Endothelial cell of umbilical vein (primary cell): ENCODE measurements around the gene KRTAP10-1. TPM values are rescaled to one million over a fixed set of nuclear protein-coding genes. Genes with fewer than 3 reads are reported as not detected.

Source experiments
- BruUV-seq: library from RNA; stranded (reverse); fragments of 400-500 nt; replicated peaks from 2 replicates; lab custom pipeline; 2021; lab: Mats Ljungman, UMichigan
- CTCF ChIA-PET: fragments of 300-600, 350-600 bp; sonication (Branson Sonifier 250); formaldehyde crosslinking; loops from one replicate; lab custom pipeline; 2021; ENCODE audit warnings: antibody characterized with exemption, inconsistent platforms; lab: Charles Lee
- POLR2A ChIA-PET: fragments of 300-600, 350-600 bp; sonication (Branson Sonifier 250); formaldehyde crosslinking; loops from one replicate; lab custom pipeline; 2021; ENCODE audit warnings: antibody characterized with exemption, inconsistent platforms; lab: Charles Lee
- DNase-seq: peaks from one replicate; pipeline ENCODE4 v3.0.0-alpha.2; 2011; ENCODE audit warnings: low read depth, low spot score
- FAIRE-seq: peaks from 2 replicates; lab custom pipeline; 2011; peaks lifted over from hg19 to GRCh38; lab: Jason Lieb, UNC
- H2AFZ ChIP-seq: 2 replicates; pipeline ENCODE4 v1.6.0; 2012; ENCODE audit warnings: low read depth, low read length, control low read depth, inconsistent platforms
- H3K27ac ChIP-seq: 2 replicates; pipeline ENCODE4 v1.5.1; 2011; ENCODE audit warnings: low read depth, mild to moderate bottlenecking, control low read depth, low read length, moderate library complexity; ENCODE audit not compliant: insufficient read depth
- H3K27me3 ChIP-seq, 2 experiments: 2 replicates each; pipeline versions ENCODE4 v1.6.0 to v1.6.1; 2011; ENCODE audit warnings: low read length in 2 of 2, mixed read lengths in 1 of 2; ENCODE audit not compliant: control insufficient read depth in 2 of 2, insufficient read depth in 2 of 2
- H3K36me3 ChIP-seq, 2 experiments: 2 replicates in 1 of 2; 3 replicates in 1 of 2; pipeline ENCODE4 v1.5.1; 2011; ENCODE audit warnings: low read length in 2 of 2, mild to moderate bottlenecking in 1 of 2, moderate library complexity in 1 of 2; ENCODE audit not compliant: control insufficient read depth in 2 of 2, insufficient read depth in 2 of 2; ENCODE audit errors: extremely low read depth in 1 of 2
- H3K4me1 ChIP-seq: 3 replicates; pipeline ENCODE4 v1.5.1; 2011; ENCODE audit warnings: mild to moderate bottlenecking, low read length; ENCODE audit not compliant: control insufficient read depth, insufficient read depth; ENCODE audit errors: extremely low read depth
- H3K4me2 ChIP-seq: 2 replicates; pipeline ENCODE4 v1.6.1; 2011; ENCODE audit warnings: low read length, control low read depth, mixed read lengths; ENCODE audit not compliant: insufficient read depth
- H3K4me3 ChIP-seq, 3 experiments: fragments of 200-600 bp in 1 of 3; sonication (generic), shearing (Covaris generic) in 1 of 3; replicated peaks in 1 of 3; 2 replicates each; pipeline ENCODE4 v1.5.1; 2011 to 2016; ENCODE audit warnings: control low read depth in 3 of 3, low read length in 3 of 3, mild to moderate bottlenecking in 2 of 3, inconsistent platforms in 1 of 3, low read depth in 1 of 3, moderate library complexity in 1 of 3; ENCODE audit not compliant: insufficient read depth in 1 of 3
- H3K79me2 ChIP-seq: 2 replicates; pipeline ENCODE4 v1.6.0; 2012; ENCODE audit warnings: low read length, inconsistent platforms; ENCODE audit not compliant: control insufficient read depth, insufficient read depth
- H3K9ac ChIP-seq: replicated peaks from 2 replicates; pipeline ENCODE3; 2011; ENCODE audit warnings: low read length, control low read depth; ENCODE audit not compliant: insufficient read depth; ENCODE audit errors: extremely low read depth
- H3K9me1 ChIP-seq: replicated peaks from 3 replicates; pipeline ENCODE4 v1.6.0; 2011; ENCODE audit warnings: mild to moderate bottlenecking, low read length; ENCODE audit not compliant: control insufficient read depth, insufficient read depth; ENCODE audit errors: extremely low read depth
- H3K9me3 ChIP-seq: replicated peaks from 2 replicates; pipeline ENCODE4 v1.5.1; 2012; ENCODE audit warnings: low read length, inconsistent platforms; ENCODE audit not compliant: control insufficient read depth, insufficient read depth
- H4K20me1 ChIP-seq: replicated peaks from 2 replicates; pipeline ENCODE3; 2011; ENCODE audit warnings: mild to moderate bottlenecking, low read length; ENCODE audit not compliant: control insufficient read depth, insufficient read depth; ENCODE audit errors: extremely low read depth
- EZH2 ChIP-seq: IDR thresholded peaks from 2 replicates; pipeline ENCODE4 v1.6.1; 2012; ENCODE audit warnings: borderline replicate concordance, low read depth, mild to moderate bottlenecking, moderate library complexity, low read length, inconsistent platforms; ENCODE audit not compliant: severe bottlenecking
- FOS ChIP-seq: IDR thresholded peaks from 2 replicates; pipeline ENCODE4 v1.6.1; 2011; ENCODE audit warnings: mild to moderate bottlenecking, low read length, moderate library complexity, borderline replicate concordance; ENCODE audit not compliant: insufficient read depth
- GATA2 ChIP-seq: IDR thresholded peaks from 2 replicates; pipeline ENCODE4 v1.7.0; 2011; ENCODE audit warnings: low read depth, mild to moderate bottlenecking, moderate library complexity, mixed read lengths, low read length; ENCODE audit not compliant: insufficient read length, insufficient read depth
- JUN ChIP-seq: IDR thresholded peaks from 2 replicates; pipeline ENCODE4 v1.6.1; 2011; ENCODE audit warnings: borderline replicate concordance, low read depth; ENCODE audit not compliant: insufficient read length, insufficient read depth
- MYC ChIP-seq: IDR thresholded peaks from one replicate; pipeline ENCODE4 v1.6.1; 2011; ENCODE audit warnings: mild to moderate bottlenecking, low read depth, low read length
- POLR2A ChIP-seq: IDR thresholded peaks from 2 replicates; pipeline ENCODE4 v1.6.1; 2012; ENCODE audit warnings: low read depth, mild to moderate bottlenecking, control low read depth, low read length
- POLR2AphosphoS5 ChIP-seq: IDR thresholded peaks from 2 replicates; pipeline ENCODE4 v1.6.1; 2012; ENCODE audit warnings: low read depth, mild to moderate bottlenecking, control low read depth, low read length, moderate library complexity; ENCODE audit not compliant: insufficient read depth
- dilution Hi-C: fragments of 300-500 bp; cut with MboI; formaldehyde crosslinking; loops from one replicate; pipeline ENCODE4 v1.15.0; 2019; ENCODE audit warnings: low sequenced_read_pairs; ENCODE audit not compliant: extremely low pct_ligation_motif_present
- intact Hi-C: fragments of 100-400 bp; cut with micrococcal nuclease; formaldehyde crosslinking; loops from one replicate; pipeline ENCODE4 v1.10.0; 2022
- polyA plus RNA-seq, 4 experiments: library from polyadenylated mRNA; depleted of rRNA in 3 of 4; stranded (reverse) in 3 of 4; unstranded in 1 of 4; fragments of >200 nt; gene quantifications; 2 replicates each; pipeline versions ENCODE4 v1.2.1 to v1.2.3, GENCODE V29; 2011 to 2012; ENCODE audit warnings: missing spikeins in 1 of 4
- total RNA-seq: library from RNA; stranded (reverse); gene quantifications from 2 replicates; pipeline ENCODE4 v1.2.3, GENCODE V29; 2021
- TF ChIP-seq, protein P1 (sequence below): IDR thresholded peaks from 2 replicates; pipeline ENCODE4 v1.6.1; 2011; ENCODE audit not compliant: insufficient read depth, insufficient read length
- TF ChIP-seq, protein P2 (sequence below), 2 donors: IDR thresholded peaks; 1 replicate in 1 of 2; 2 replicates in 1 of 2; pipeline ENCODE4 v1.5.1; 2011; ENCODE audit warnings: low read length in 2 of 2, mild to moderate bottlenecking in 2 of 2, moderate library complexity in 2 of 2, control low read depth in 1 of 2, inconsistent platforms in 1 of 2, low read depth in 1 of 2; ENCODE audit not compliant: insufficient read depth in 1 of 2; ENCODE audit errors: extremely low read depth in 1 of 2

Gene KRTAP10-1
- total and polyA plus RNA-seq, 2 donors (not counting 3 experiments of a cell fraction or from before 2014, with no cell fraction given): not detected

DNA sequence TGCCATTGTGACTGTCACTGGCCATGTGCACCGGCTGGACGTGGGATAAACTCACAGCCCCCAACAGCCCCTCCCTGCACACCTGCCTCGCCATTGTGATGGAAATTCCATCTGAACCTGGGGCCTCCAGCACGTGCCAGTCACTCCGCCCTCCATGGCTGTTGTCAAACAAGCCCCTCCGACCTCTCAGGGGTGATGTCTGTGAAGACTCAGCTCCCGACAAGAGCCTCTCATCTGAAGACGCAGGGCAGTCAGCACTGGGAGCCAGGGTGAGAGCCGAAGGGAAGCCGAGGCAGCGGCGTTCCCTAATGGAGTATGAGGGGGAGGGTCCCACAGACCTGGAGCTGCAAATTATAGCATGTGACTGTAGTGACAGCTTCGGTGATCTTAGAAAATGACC lies 12.7 kb upstream of the KRTAP10-1 start:
- no peak for FAIRE-seq

More for the DNA sequence above, 12.7 kb upstream of the KRTAP10-1 start:
- CTCF ChIA-PET: no interaction called here
- dilution Hi-C loops (no loop called here), intact Hi-C loops (no loop called here)
- H3K4me2 ChIP-seq: no peak overlapping the region
- H3K4me1 ChIP-seq: no peaks in the 10 kb centered on the region
- no peak overlapping the region for H3K9ac ChIP-seq
- BruUV-seq: no TSS peak
- no peak for TF ChIP-seq JUN
- no peak for TF ChIP-seq GATA2
- TF ChIP-seq POLR2AphosphoS5: no peak
- no peak for TF ChIP-seq POLR2A
- no peak for TF ChIP-seq FOS
- TF ChIP-seq, protein P1, sequence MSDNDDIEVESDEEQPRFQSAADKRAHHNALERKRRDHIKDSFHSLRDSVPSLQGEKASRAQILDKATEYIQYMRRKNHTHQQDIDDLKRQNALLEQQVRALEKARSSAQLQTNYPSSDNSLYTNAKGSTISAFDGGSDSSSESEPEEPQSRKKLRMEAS: no peak
- TF ChIP-seq EZH2: no peak
- TF ChIP-seq, protein P2, sequence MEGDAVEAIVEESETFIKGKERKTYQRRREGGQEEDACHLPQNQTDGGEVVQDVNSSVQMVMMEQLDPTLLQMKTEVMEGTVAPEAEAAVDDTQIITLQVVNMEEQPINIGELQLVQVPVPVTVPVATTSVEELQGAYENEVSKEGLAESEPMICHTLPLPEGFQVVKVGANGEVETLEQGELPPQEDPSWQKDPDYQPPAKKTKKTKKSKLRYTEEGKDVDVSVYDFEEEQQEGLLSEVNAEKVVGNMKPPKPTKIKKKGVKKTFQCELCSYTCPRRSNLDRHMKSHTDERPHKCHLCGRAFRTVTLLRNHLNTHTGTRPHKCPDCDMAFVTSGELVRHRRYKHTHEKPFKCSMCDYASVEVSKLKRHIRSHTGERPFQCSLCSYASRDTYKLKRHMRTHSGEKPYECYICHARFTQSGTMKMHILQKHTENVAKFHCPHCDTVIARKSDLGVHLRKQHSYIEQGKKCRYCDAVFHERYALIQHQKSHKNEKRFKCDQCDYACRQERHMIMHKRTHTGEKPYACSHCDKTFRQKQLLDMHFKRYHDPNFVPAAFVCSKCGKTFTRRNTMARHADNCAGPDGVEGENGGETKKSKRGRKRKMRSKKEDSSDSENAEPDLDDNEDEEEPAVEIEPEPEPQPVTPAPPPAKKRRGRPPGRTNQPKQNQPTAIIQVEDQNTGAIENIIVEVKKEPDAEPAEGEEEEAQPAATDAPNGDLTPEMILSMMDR (IDR thresholded peaks at IDR 0.05; ENCODE audit: extremely low read depth in 1 of 2, insufficient read depth in 1 of 2, low read depth in 1 of 2, low read length in 2 of 2): no peak
- no peak for TF ChIP-seq MYC
- no peak overlapping the region for H2AFZ ChIP-seq
- H3K9me3 ChIP-seq: no peaks in the 10 kb centered on the region
- no peaks in the 10 kb centered on the region for H4K20me1 ChIP-seq
- no peaks in the 10 kb centered on the region for H3K9me1 ChIP-seq
- DNase-seq: no peak
- H3K79me2 ChIP-seq: no peaks in the 10 kb centered on the region
- no peak overlapping the region for H3K4me3 ChIP-seq
- peaks cover 4% of the 10 kb centered on the region in 2 experiments for H3K27me3 ChIP-seq
- POLR2A ChIA-PET: no interaction called here
- no peak overlapping the region for H3K27ac ChIP-seq
- no peaks in the 10 kb centered on the region for H3K36me3 ChIP-seq
